HuH-7 (cell line): ENCODE data around the gene SCAF1.
"Not testable (repeated sequence)": the region's sequence is repeated elsewhere in the genome, so short reads cannot be mapped to it uniquely, and the experiment has no call there.

ENCODE experiments used
- DNase-seq: peaks from one replicate; pipeline ENCODE4 v3.0.0; 2011; ENCODE audit warnings: low spot score

Gene SCAF1

GRCh38 chr19:49614096-49614833 is 27.7 kb upstream of the SCAF1 start:
- DNase-seq, result no peak

- no peak for DNase-seq
Measured at GRCh38 chr19:49615861-49616260, 26.1 kb upstream of the SCAF1 start.

- no peak for DNase-seq
Measured at GRCh38 chr19:49616532-49616931, 25.5 kb upstream of the SCAF1 start.

GRCh38 chr19:49616945-49617344 is 25.1 kb upstream of the SCAF1 start:
- DNase-seq, result no peak

- DNase-seq, result not testable (repeated sequence)
Measured at GRCh38 chr19:49617860-49618259, 24.1 kb upstream of the SCAF1 start.

- no peak for DNase-seq
Measured at GRCh38 chr19:49624967-49625910, 16.8 kb upstream of the SCAF1 start.

- DNase-seq, result no peak
Measured at GRCh38 chr19:49626226-49626625, 15.8 kb upstream of the SCAF1 start.

- no peak for DNase-seq
Measured at GRCh38 chr19:49629659-49630058, 12.3 kb upstream of the SCAF1 start.

GRCh38 chr19:49631014-49631588 is 10.9 kb upstream of the SCAF1 start:
- no peak for DNase-seq

GRCh38 chr19:49631610-49632192 is 10.3 kb upstream of the SCAF1 start:
- no peak for DNase-seq

- DNase-seq, result no peak
Measured at GRCh38 chr19:49632576-49632975, 9.4 kb upstream of the SCAF1 start.

GRCh38 chr19:49633273-49633672 is 8.7 kb upstream of the SCAF1 start:
- not testable (repeated sequence) for DNase-seq

- DNase-seq, result no peak
Measured at GRCh38 chr19:49635530-49636232, 6.3 kb upstream of the SCAF1 start.

GRCh38 chr19:49636233-49636932 is 5.6 kb upstream of the SCAF1 start:
- no peak for DNase-seq

GRCh38 chr19:49637821-49638738 is 3.9 kb upstream of the SCAF1 start:
- peak; percentile 46 for DNase-seq

GRCh38 chr19:49639401-49640112 is 2.5 kb upstream of the SCAF1 start:
- DNase-seq, result no peak

GRCh38 chr19:49640113-49640898 is 1.7 kb upstream of the SCAF1 start, which contains the start of gene RRAS:
Gene RRAS (minus strand): TSS chr19:49640143. CDS start chr19:49640098, 45 bp downstream.
- DNase-seq, result peak; percentile 95

GRCh38 chr19:49642492-49643035 is 555 bp downstream of the SCAF1 start:
- DNase-seq, result no peak
